HG03066 (cell line): ENCODE measurements around the gene POFUT2.

Source experiments
- ATAC-seq: cut with Tn5 transposase; IDR thresholded peaks from one replicate; pipeline ENCODE4 v1.9.1; 2021; ENCODE audit warnings: low read depth; ENCODE audit not compliant: unreplicated experiment

Gene POFUT2

DNA sequence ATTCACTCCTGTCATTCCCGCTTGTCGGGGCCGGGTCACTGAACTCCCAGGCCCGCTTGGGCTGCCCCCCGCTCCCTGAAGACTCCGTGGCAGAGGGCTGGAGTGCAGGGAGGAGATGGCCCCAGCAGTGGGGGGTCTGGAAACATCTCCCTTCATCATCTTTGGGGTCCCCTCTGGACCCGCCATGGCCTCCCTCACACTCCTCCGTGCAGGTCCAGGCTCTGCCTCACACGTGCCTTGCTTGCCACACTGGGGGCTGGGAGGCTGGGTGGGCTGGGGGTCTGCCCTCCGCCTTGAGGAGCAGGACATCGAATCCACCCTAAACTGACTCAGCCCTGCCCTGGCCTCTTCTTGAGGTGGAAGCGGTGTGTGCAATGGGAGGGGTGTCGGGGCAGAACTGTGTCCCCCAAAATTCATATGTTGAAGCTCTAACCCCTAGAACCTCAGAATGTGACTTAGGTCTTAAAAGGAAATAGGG is 35.2 kb downstream of the POFUT2 start:
- ATAC-seq: no peak

DNA sequence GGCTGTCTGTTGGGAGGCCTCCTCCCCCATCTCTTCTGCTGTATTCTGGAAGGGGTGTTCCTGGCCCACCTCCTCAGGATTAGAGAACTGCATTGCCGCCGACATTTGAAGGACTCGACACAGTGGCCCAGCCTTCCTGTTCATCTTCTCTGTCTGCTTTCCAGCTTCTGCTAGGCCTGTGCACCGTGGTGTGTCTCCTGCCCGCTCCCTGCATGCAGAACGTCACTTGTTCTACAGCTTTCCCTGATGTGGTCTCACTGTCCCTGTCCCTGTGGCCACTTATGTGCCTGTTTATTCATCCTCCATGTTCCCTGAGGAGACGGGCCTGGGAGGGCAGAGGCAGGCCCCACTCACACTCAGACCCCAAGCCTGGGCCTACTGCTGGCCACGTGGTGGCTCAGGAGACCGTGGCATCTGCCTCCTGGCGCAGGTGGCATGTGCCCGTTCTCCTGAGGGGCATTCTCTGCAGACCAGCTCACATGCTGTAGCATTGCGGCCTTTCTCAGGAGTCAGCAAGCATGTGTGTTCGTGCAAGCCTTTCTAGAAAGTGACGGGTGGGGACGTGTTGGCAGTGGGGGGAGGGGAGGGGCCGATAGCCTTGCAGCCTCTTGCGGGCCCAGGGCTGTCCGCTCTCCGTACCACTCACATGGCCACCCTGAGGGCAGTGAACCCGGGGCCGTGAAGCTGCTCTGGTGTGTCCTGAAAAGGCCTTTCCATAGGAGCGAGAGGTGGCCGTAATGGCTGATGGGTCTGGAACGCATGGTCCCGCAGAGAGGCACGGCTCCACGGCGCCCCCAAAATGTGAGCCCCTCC is 35.9 kb downstream of the POFUT2 start:
- ATAC-seq: no peak

DNA sequence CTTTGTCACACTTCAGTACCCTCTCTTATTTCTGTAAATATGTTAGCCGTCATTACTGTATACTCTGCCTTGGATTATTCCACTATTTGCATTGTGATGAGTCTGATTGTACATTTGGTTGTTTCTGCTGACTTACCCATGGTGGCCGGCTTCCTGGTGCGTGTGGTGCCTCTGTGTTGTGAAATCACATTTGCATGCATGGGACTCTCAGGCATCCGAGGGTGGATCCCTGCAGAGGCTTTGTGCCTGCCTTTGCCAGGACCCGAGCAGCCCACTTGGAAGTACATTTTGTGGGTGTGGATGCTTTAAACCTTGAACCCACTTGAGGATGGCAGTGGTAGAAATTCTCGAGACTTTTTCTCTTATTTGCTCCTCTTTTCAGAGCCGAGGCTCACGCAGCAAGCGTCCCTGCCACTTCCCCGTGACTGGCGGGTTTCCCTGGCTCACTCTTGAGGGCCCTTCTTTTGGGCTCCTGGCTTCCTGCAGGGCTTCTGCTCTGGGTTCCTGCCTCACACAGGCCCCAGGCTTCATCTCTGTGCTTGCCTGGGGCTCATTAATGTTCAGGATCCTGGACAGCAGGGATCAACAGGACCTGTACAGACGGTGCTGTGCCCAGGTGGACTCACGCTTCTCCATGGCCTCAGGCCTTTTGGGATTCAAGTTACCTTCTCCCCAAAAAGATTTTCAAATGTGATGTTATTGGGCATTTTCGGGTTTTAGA is 36.6 kb downstream of the POFUT2 start:
- no peak for ATAC-seq

DNA sequence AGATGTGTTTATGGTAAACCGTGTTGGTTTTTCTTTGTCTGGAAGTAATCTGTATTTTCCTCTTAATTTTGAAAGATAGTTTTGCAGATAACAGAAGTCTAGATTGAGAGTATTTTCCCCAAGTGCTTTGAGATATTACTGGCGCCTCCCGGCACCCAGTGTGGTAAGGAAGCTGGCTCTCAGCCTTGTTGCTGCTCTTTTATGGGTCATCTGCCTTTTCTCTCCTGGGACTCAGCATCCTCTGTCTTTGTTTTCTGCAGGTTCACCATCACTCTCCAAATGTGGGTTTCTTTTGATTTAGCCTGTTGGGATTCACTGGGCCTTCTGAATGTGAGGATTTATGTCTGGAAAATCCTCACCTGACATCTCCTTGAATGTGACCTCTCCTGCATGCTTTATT is 37.4 kb downstream of the POFUT2 start:
- ATAC-seq: no peak

DNA sequence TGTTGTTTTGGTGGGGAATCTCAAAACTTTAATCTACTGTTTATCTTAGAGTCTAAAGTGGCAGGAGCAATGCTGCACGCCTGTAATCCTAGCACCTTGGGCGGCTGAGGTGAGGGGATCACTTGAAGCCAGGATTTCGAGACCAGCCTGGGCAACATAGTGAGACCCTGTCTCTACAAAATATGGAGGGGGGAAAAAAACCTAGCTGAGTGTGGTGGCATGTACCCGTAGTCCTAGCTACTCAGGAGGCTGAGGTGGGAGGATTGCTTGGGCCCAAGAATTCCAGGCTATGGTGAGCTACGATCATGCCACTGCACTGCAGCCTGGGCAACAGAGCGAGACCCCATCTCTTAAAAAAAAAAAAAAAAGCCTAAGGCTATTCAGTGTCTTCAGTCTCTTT is 38.1 kb downstream of the POFUT2 start:
- ATAC-seq: no peak

DNA sequence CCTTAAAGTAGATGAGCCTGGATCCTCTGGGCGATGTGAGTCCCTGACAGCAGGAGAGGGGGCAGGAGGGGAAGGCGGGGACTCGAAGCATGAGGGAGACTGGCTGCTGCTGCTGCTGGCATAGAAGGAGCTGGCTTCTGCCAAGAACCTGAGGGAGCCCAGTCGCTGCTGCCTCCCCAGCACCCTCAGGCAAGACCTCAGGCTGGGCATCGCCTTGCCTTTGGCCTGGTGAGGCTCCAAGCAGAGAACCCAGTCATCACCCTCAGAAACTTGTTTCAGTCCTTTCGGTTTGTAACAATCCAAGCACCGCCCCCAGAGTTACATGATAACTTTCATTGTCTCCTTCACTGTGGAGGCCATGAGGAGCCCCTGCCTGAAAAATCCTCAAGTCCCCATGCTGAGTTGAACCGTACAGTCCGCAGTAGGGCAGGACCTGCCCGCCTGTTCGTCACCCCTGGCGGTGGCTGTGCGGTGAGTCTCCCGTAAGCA is 38.8 kb downstream of the POFUT2 start:
- ATAC-seq: no peak

DNA sequence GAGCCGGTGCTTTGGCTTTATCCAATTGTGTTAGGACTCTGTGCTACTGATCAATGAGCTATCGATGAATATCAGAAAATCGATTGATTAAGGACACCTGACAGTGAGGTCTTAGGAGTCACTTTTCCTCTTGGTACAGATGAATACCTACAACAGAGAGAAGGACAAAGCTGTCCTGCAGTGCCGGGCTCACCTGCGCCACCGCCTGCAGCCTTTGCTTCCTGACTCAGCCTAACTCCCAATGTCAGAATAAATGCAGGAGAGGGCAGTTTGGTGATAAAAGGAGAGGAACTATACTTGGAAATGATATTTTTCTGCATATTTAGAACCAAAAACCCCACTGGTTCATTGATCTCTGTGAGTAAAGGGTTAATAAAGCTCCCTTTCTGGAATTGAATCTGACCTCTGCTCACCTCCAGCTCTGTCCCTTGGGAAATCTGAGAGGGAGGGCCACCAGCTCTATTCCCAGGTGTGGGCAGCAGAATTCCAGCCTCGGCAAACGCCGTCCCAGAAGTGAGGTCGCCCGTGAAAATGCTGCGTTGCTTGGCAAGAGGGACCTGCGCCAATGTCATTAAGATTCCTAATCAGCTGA is 39.3 kb downstream of the POFUT2 start:
- ATAC-seq: no peak

DNA sequence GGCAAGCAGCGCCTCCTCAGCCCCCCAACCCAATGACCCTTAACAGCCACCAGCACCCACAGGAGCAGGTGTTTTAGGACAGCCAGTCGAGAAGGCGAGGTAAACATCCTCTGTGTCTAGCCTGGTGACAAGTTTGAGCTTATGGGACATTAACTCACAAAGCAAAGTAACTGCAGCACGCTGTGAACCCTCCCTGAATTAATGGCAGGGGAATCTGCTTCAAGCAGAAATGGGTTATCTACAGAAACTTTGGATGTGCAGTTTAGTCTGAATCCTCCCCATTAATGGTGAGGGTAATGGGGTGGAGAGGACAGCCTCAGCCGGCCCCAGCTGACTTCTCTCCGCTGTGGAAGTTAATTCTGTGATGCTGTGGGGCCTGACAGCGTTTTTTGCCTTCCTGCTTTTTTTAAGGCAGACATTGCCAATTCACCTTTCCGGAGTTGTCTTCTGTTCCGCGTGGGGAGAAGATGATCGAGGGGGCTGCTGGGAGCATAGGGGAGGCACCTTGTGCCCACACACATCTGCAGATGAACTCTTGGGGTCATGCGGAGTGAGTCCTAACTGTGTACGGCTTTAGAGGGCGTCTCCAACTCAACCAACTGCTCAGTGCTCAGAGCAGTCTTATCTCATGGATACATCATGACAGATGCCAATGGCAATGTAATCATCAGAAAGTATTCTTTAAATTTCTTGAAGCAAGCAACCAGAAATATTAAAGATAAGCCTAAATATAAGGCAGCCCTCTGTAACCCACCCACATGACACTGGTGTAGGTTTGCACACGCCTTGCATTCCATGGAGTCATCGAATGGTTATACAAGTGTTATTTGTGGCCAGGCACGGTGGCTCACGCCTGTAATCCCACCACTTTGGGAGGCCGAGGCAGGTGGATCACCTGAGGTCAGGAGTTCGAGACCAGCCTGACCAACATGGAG is 41.0 kb downstream of the POFUT2 start:
- ATAC-seq: no peak

DNA sequence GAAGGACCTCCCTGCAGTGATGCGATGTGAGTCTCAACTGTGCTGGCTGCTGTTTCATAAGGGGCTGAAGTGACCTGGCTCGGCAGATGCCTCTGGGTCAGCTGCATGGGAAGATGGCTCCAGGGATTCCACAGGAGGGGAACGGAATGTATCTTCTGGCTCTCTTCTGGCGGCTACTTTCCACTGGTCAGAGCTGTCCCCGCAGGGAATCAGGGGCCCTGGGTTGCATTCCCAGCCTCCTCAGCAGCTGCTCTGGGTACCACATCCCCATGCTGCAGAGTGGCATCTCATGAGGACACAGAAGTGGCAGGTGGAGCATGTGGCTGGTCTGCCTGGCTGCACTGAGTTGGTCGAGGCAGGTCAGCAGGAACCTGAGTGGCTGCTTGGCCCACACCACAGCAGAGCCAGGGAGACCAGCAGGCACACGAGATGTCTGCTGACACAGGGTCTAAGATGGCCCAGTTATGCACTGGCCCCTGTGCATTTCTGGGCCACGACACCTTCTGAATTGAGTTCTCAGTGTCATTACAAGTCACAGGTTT is 42.8 kb downstream of the POFUT2 start:
- no peak for ATAC-seq

DNA sequence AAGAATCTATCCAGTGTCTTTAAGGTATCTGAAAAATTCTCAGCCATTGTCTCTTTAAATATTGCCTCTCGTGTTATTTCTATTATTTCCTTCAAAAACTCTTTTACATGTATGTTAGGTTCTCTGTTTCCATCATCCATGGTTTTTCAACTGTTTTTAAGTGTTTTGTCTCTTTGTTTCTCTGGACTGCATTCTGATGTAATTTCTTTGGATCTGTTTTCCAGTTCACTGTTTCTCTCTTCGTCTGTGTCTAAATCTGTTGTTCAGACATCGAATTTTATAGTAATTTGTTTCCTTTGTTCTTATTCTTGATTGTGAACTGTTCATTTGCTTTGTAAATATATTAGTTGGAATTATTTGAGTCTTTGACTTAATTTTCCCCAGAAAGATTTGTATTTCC is 44.1 kb downstream of the POFUT2 start:
- ATAC-seq: no peak

DNA sequence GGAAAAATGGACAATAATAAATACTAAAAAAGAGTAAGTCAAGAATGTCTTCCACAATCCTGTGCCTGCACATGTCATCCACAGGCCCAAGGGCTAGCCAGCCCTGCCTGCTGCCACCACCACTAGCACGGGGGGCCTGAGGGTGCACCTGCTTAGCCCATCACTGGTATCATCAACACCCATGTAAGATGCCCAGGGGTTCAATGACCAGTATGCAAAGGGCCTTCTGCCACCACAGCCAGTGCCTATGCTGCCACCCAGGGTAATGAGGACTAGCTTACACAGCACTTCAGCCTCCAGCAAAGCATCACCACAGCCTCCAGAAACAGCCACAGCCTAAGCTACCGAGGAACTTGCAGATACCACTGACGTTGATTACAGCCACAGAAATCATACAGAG is 46.3 kb downstream of the POFUT2 start:
- no peak for ATAC-seq

DNA sequence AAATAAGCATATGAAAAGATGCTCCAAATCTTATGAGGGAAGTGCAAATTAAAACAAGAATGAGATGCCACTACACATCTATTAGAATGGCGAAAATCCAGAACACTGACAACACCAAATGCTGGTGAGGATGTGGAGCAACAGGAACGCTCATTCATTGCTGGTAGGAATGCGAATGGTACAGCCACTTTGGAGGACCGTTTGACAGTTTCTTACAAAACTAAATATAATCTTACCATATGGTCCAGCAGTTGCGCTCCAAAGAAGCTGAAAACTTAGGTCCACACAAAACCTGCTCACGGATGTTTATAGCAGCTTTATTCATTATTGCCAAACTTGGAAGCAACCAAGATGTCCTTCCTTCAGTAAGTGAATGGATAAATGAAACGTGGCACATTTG is 50.3 kb downstream of the POFUT2 start:
- no peak for ATAC-seq

DNA sequence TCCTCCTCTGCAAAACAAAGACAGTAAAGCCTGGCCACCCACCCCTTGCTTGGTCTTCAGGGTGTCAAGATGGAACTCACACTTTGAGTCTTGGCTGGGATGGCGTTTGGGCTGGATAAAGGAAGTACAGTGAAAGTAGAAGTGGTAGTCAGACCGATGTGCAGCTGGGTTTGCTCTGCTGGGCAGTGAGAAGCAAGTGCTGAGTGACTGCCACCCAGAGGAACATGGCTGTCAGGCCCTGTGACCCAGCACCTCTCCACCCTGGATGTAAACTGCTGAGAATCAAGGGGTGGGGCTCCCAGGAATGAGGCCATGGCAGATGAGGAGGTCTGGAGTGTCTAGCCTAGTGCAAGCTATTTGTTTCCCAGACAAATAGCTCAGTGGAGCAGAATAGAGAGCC is 51.2 kb downstream of the POFUT2 start:
- ATAC-seq: no peak

DNA sequence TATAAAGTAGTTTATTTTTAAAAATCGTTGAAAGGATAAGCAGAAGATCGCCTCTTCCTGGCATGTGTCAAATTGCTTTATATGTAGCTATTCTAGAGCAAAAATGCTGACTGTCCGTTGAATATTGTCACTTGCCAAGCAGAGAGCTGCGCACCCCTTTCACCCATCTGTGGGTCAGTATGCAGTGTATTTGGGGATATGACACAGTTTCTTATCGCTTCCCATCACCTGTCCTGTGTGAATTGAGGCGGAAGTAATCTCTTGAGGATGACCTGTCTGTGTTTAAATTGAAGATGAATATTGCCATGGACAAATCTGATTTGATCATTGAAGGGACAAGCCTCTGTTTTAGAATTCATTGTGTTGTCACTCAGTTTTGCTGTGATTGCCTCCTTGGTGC is 52.2 kb downstream of the POFUT2 start:
- ATAC-seq: no peak

DNA sequence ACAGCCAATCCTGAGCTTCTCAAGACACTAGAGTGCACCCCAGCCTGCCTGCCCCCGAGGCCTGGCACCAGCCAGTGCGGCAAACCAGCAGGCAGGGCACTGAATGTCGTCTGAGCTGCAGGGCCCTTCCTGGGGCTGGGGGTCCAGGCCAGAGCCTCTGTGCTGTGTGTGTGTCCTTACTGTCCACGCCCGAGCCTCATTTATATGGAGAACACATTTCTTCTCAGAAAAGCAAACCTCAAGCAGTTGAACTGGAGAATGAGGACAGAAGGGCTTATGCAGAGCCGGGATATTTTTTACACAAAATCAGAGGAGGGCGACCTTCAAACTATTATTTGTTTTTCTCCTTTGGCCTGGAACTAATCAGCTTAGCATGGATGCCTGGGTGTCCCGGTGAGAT is 52.7 kb downstream of the POFUT2 start:
- no peak for ATAC-seq

DNA sequence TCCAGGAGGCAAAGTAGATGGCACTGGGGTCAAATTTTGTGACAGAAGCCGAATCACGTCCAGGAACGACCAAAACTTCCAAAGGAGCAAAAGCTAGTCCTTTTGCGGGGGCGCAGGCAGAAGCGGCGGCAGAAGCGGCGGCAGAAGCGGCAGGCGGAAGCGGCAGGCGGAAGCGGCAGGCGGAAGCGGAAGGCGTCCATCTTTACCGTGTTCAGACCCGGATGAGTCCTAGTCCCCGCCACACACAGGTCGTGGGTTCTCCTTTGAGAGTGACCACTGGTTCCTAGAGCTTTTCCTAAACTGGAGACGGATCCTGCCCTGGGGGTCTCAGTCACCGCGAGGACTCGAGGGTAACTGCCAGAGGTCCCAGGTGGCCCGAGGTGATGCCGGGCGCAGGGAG is 53.6 kb downstream of the POFUT2 start:
- ATAC-seq: no peak

DNA sequence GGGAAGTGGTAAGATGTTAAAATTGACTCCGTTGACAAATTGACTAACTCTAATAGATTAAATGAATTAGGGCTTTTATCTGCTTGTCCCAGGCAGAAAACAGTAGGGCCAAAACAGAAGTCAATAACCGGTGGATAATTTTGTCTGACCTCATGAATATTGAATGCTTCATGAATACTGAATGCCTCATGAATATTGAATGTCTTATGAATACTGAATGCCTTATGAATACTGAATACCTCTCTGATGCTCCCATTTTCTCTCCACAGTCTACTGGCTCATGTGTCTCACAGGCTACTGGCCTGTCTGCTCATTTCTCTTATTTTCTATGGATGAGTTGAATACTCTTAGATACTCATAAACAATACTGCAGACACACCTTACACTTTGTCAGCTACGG is 56.0 kb downstream of the POFUT2 start:
- no peak for ATAC-seq

DNA sequence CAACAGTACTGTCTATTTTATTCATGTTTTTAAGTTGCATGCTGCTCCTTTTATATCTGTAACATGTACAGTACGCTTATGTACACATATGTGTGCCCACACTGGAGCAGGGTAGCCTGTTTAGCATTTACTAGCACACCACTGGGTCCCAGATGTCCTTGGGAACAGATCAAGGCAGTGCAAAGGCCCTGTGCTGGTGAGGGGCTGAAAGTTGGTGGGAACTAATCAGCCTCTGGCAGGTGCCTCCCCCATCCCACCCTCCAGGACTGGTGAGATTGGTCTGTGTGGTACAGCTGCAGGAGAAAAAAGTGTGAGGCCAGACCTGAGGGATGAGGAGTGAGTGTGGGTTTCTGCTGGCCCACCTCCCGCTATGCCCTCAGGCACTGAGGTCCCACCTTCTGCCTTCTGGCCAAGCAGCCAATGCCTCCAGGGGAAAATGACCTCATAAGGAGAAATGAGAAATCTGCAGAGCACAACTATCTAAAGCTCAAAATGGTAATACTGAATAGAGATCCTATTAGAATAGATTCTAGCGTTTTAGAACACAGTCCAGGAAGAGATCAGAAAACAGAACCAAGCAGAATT is 58.9 kb downstream of the POFUT2 start:
- no peak for ATAC-seq

DNA sequence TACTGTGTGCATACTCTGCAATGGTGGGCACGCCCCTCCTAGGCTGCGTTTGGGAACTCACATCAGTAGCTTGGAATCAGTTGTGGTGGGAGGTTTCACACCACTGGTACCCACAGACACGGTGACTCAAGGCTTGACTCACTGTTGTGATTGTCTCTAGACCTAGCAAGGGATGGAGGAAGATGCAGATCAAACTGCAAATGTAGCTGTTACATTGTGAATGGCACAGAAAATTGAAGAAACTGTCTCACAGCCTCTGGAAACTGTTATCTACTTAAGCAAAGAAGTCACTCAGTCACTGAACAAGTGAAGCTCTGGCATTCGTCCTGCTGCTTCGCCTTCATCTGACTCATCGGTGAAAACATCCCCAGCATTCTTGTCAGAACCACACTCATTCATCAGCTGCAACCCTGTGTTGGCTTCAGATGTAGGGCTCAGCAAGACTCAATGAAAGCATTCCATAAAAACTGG is 59.5 kb downstream of the POFUT2 start:
- no peak for ATAC-seq

DNA sequence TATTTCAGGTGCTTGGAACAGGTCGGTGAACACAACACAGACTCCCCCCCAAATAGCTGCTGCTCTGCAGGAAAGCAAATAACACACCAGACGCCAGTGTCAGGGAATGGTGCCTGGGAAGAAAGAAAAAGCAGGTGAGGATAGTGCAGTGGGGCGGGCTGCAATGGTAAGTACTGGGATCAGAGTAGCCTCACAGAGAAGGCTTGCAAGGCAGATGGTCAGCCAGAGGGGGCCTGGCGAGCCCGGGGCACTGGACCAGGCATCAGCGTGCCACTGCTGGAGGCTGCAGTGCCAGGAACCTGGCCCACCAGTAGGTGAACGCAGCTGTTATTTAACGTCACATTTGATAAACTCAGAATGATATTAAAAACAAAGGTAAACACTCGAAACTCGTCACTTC is 60.0 kb downstream of the POFUT2 start:
- no peak for ATAC-seq
